IMR-90 (cell line): Measurements from ENCODE around the gene RTEL1. TPM values are rescaled to one million over a fixed set of nuclear protein-coding genes. Genes with fewer than 3 reads are reported as not detected.

ENCODE experiments used
- ATAC-seq: fragments of 200-7000 bp; cut with Tn5 transposase; 2 replicates; pipeline ENCODE4 v1.9.1; 2020; ENCODE audit warnings: low read depth, mild to moderate bottlenecking, moderate library complexity
- BruUV-seq: library from RNA; stranded (reverse); fragments of 400-500 nt; replicated peaks from 2 replicates; lab custom pipeline; 2021; lab: Mats Ljungman, UMichigan
- CTCF ChIA-PET: fragments of 300-600 bp; formaldehyde crosslinking; extraction: SDS; loops from one replicate; lab custom pipeline; 2021; ENCODE audit warnings: antibody characterized with exemption; lab: Yijun Ruan, JAX
- POLR2A ChIA-PET: fragments of 300-600 bp; sonication (Branson Sonifier 250); formaldehyde crosslinking; loops from one replicate; lab custom pipeline; 2022; ENCODE audit warnings: antibody characterized with exemption; ENCODE audit not compliant: unreplicated experiment; lab: Charles Lee
- DNase-seq: peaks from one replicate; pipeline ENCODE4 v3.0.0; 2013
- H2AFZ ChIP-seq: replicated peaks from 2 replicates; pipeline ENCODE3; 2013; ENCODE audit warnings: low read length, mild to moderate bottlenecking; ENCODE audit not compliant: poor library complexity
- H2AK5ac ChIP-seq: 2 replicates; pipeline ENCODE4 v1.6.1; 2013; ENCODE audit warnings: low read depth, low read length, inconsistent platforms
- H2AK9ac ChIP-seq: replicated peaks from 2 replicates; pipeline ENCODE3; 2013; ENCODE audit warnings: mild to moderate bottlenecking, low read depth, low read length, moderate library complexity; ENCODE audit not compliant: poor library complexity
- H2BK120ac ChIP-seq: 2 replicates; pipeline ENCODE4 v1.6.1; 2013; ENCODE audit warnings: low read depth, low read length, inconsistent platforms
- H2BK15ac ChIP-seq: 3 replicates; pipeline ENCODE4 v1.6.1; 2013; ENCODE audit warnings: low read depth, low read length, inconsistent platforms
- H2BK20ac ChIP-seq: 2 replicates; pipeline ENCODE4 v1.6.1; 2013; ENCODE audit warnings: low read depth, mild to moderate bottlenecking, inconsistent platforms, low read length, moderate library complexity
- H2BK5ac ChIP-seq: 2 replicates; pipeline ENCODE4 v1.6.1; 2013; ENCODE audit warnings: mild to moderate bottlenecking, low read depth, low read length, inconsistent platforms; ENCODE audit not compliant: poor library complexity, severe bottlenecking
- H3K14ac ChIP-seq: replicated peaks from 2 replicates; pipeline ENCODE4 v1.6.1; 2013; ENCODE audit warnings: low read depth, low read length, inconsistent platforms
- H3K18ac ChIP-seq: 2 replicates; pipeline ENCODE4 v1.6.1; 2013; ENCODE audit warnings: low read depth, low read length, control low read depth
- H3K23ac ChIP-seq: 2 replicates; pipeline ENCODE4 v1.6.1; 2013; ENCODE audit warnings: low read depth, low read length, inconsistent platforms
- H3K27ac ChIP-seq: 2 replicates; pipeline ENCODE4 v1.5.1; 2013; ENCODE audit warnings: mild to moderate bottlenecking, control low read depth, low read length; ENCODE audit not compliant: insufficient read depth
- H3K27me3 ChIP-seq: 2 replicates; pipeline ENCODE4 v1.6.1; 2013; ENCODE audit warnings: low read length; ENCODE audit not compliant: control insufficient read depth, insufficient read depth
- H3K36me3 ChIP-seq: 2 replicates; pipeline ENCODE4 v1.6.1; 2013; ENCODE audit warnings: low read length, mixed read lengths; ENCODE audit not compliant: control insufficient read depth, insufficient read depth
- H3K4ac ChIP-seq: 2 replicates; pipeline ENCODE4 v1.6.1; 2013; ENCODE audit warnings: low read depth, low read length, inconsistent platforms
- H3K4me1 ChIP-seq: 2 replicates; pipeline ENCODE4 v1.6.1; 2013; ENCODE audit warnings: low read length, mixed read lengths; ENCODE audit not compliant: control insufficient read depth, insufficient read depth
- H3K4me2 ChIP-seq: 2 replicates; pipeline ENCODE4 v1.6.1; 2013; ENCODE audit warnings: low read depth, mild to moderate bottlenecking, control low read depth, low read length, moderate library complexity
- H3K4me3 ChIP-seq: 2 replicates; pipeline ENCODE4 v1.5.1; 2013; ENCODE audit warnings: low read depth, mild to moderate bottlenecking, control low read depth, low read length, moderate library complexity; ENCODE audit not compliant: insufficient read depth
- H3K56ac ChIP-seq: 2 replicates; pipeline ENCODE4 v1.6.1; 2013; ENCODE audit warnings: low read length, inconsistent platforms; ENCODE audit not compliant: insufficient read depth; ENCODE audit errors: extremely low read depth
- H3K79me1 ChIP-seq, 2 experiments: 2 replicates each; pipeline ENCODE4 v1.6.1; 2013; ENCODE audit warnings: low read length in 2 of 2, inconsistent platforms in 1 of 2, low read depth in 1 of 2
- H3K9ac ChIP-seq: 2 replicates; pipeline ENCODE4 v1.6.1; 2013; ENCODE audit warnings: low read depth, low read length, control low read depth
- H3K9me1 ChIP-seq: 2 replicates; pipeline ENCODE4 v1.6.1; 2013; ENCODE audit warnings: low read length, inconsistent platforms; ENCODE audit not compliant: insufficient read depth
- H3K9me3 ChIP-seq: 2 replicates; pipeline ENCODE4 v1.6.1; 2013; ENCODE audit warnings: low read length; ENCODE audit not compliant: control insufficient read depth, insufficient read depth
- H4K20me1 ChIP-seq: 2 replicates; pipeline ENCODE4 v1.6.1; 2013; ENCODE audit warnings: low read length, inconsistent platforms; ENCODE audit not compliant: insufficient read depth
- H4K5ac ChIP-seq: 2 replicates; pipeline ENCODE4 v1.6.1; 2013; ENCODE audit warnings: mild to moderate bottlenecking, low read depth, low read length, control low read depth
- H4K8ac ChIP-seq, 2 experiments: 2 replicates each; pipeline ENCODE4 v1.6.1; 2013; ENCODE audit warnings: low read depth in 2 of 2, low read length in 2 of 2, control low read depth in 1 of 2, inconsistent platforms in 1 of 2
- H4K91ac ChIP-seq: 2 replicates; pipeline ENCODE4 v1.6.1; 2013; ENCODE audit warnings: low read depth, low read length, inconsistent platforms; ENCODE audit not compliant: insufficient read depth
- CEBPB ChIP-seq: IDR thresholded peaks from 2 replicates; pipeline ENCODE4 v1.6.1; 2012; ENCODE audit warnings: low read depth, low read length, improper control_type of control experiment
- WGBS, 2 experiments: methylation state at CpG; one replicate each; pipeline versions ENCODE4 v1.1.5 to v1.1.7; 2013; ENCODE audit warnings: missing lambda C conversion rate in 2 of 2; ENCODE audit not compliant: insufficient read length in 1 of 2; ENCODE audit errors: extremely low coverage in 2 of 2; 5-methylcytosine and 5-hydroxymethylcytosine counted together
- dilution Hi-C: fragments of 300-500 bp; cut with HindIII; formaldehyde crosslinking; loops from one replicate; pipeline ENCODE4 v1.14.3; 2018; ENCODE audit warnings: low sequenced_read_pairs; ENCODE audit not compliant: unreplicated experiment
- in situ Hi-C: fragments of 300-500 bp; cut with MboI; formaldehyde crosslinking; loops from 3 replicates; pipeline ENCODE4 v1.14.3; 2019; ENCODE audit warnings: low sequenced_read_pairs, inconsistent platforms, mixed read lengths
- intact Hi-C: fragments of 100-400 bp; cut with micrococcal nuclease; formaldehyde crosslinking; loops from 2 replicates; pipeline ENCODE4 v1.10.0; 2022
- polyA plus RNA-seq, 3 experiments: library from polyadenylated mRNA; depleted of rRNA; stranded (reverse); fragments of >200 nt; gene quantifications; 2 replicates each; pipeline ENCODE4 v1.2.3, GENCODE V29; 2012; ENCODE audit warnings: low replicate concordance in 1 of 3
- total RNA-seq: library from RNA; depleted of rRNA; stranded (reverse); fragments of >200 nt; gene quantifications from 2 replicates; pipeline ENCODE4 v1.2.3, GENCODE V29; 2012

RTEL1 gene
- total and polyA plus RNA-seq, 2 of the 4 experiments (the other 2 are of a cell fraction): 14.7 to 18.8 TPM

- Histone ChIP-seq H3K9me3 (no peaks in the 10 kb centered on the region), H2AK5ac (no peak overlapping the region), H3K14ac (no peak overlapping the region), H3K56ac (no peak overlapping the region), H3K9ac (no peak overlapping the region), H4K20me1 (peaks cover 22% of the 10 kb centered on the region), H3K23ac (no peak overlapping the region), H2BK15ac (no peak overlapping the region), H3K4me2 (no peak overlapping the region), H2AFZ (no peak overlapping the region), H4K5ac (no peak overlapping the region), H3K79me1 (peaks cover 29 to 78% of the 10 kb centered on the region in 2 experiments), H2BK120ac (no peak overlapping the region), H3K9me1 (peaks cover 3% of the 10 kb centered on the region; the same call in 1 of the 2 replicates), H3K27ac (no peak overlapping the region), H3K18ac (no peak overlapping the region), H4K8ac (no peak overlapping the region), H2AK9ac (no peak overlapping the region), H4K91ac (no peak overlapping the region), H3K36me3 (peaks cover 34% of the 10 kb centered on the region), H3K4me3 (no peak overlapping the region), H2BK5ac (no peak overlapping the region), H2BK20ac (no peak overlapping the region), H3K4ac (no peak overlapping the region), H3K27me3 (no peaks in the 10 kb centered on the region), H3K4me1 (no peaks in the 10 kb centered on the region)
- BruUV-seq: no TSS peak
- CTCF ChIA-PET: no interaction called here
- no peak for ATAC-seq
- DNase-seq: no peak
- in situ Hi-C loops (no loop called here), intact Hi-C loops (no loop called here), dilution Hi-C loops (no loop called here)
- POLR2A ChIA-PET: no interaction called here
- 93% methylated on average over 2 of the region's 11 CpGs; no CpG with 5 or more reads in 1 of the 2 experiments for WGBS, 2 experiments
- TF ChIP-seq CEBPB: no peak
Measured at GRCh38 chr20:63618291-63618980, 39.7 kb upstream of the RTEL1 start.
